Measurements from ENCODE around the gene KIF26A. TPM values are rescaled to one million over a fixed set of nuclear protein-coding genes. Genes with fewer than 3 reads are reported as not detected.

The KIF26A gene
- total RNA-seq (ENCODE audit: insufficient read depth, low replicate concordance), result 11.8 TPM

DNA sequence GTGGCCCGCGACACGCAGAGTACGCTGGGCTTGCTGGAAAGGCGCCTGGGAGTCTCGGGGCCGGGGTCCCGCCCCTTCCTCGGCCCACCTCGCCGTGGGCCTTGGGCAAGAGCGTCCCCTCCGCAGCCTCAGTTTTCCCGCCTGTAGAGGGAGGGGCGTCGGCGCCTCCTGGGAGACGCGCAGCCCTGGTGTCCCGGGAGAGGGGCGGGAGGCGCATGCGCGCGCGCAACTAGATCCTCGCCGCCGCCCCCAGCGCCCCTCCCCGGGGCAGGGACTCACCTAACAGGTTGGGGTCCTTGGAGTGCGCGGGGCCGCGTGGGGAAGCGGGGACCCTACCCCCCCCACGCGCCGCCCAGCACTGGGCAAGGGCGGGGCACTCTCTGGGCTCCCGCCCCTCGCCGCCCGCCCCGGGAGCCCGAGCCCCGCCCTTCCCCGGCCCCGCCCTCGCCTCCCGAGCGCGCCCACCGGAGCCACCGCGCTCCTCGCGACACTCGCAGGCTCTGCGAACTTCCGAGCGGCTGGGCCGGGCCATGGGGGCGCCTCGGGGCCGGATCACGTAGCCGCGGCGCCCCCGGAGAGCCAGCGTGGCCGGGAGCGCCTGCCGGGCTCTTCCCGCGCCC, at the start of gene KIF26A:
Gene KIF26A (plus strand): TSS at position 490 of the 620 bp plus-strand sequence. CDS start 136 bp downstream, outside the sequence.
- peak; percentile 79 for DNase-seq (ENCODE audit: low spot score)

DNA sequence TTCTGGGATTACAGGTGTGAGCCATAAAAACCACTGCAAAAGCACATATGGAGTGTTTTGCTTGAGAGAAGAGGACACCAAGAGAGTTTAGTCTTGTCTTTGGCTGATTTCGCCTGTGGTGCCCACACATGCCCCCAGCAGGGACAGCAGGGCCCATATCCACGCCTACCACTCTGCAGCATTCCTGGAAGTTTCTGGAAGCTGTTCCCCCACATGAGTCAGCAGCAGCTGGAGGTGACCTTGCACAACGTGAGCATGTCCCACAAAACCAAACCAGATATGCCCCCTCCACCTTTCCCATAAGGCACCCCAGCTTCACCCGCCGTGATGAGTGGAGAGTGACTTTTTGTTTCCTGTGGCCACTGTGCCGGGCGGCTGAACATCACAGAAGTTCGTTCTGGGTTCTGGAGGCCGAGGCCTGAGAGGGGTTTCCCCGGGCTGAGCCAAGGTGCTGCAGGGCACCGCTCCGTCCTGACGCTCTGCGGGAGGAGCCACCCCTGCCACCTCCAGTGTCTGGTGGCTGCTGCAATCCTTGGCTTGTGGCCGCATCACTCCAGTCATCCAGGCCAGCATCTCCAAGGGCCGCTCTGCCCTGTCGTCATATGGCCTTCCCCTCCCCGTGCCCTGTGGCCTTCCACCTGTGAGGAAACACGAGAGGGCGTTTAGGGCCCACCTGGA, 48.2 kb upstream of the KIF26A start:
- no peak for DNase-seq (ENCODE audit: low spot score)

DNA sequence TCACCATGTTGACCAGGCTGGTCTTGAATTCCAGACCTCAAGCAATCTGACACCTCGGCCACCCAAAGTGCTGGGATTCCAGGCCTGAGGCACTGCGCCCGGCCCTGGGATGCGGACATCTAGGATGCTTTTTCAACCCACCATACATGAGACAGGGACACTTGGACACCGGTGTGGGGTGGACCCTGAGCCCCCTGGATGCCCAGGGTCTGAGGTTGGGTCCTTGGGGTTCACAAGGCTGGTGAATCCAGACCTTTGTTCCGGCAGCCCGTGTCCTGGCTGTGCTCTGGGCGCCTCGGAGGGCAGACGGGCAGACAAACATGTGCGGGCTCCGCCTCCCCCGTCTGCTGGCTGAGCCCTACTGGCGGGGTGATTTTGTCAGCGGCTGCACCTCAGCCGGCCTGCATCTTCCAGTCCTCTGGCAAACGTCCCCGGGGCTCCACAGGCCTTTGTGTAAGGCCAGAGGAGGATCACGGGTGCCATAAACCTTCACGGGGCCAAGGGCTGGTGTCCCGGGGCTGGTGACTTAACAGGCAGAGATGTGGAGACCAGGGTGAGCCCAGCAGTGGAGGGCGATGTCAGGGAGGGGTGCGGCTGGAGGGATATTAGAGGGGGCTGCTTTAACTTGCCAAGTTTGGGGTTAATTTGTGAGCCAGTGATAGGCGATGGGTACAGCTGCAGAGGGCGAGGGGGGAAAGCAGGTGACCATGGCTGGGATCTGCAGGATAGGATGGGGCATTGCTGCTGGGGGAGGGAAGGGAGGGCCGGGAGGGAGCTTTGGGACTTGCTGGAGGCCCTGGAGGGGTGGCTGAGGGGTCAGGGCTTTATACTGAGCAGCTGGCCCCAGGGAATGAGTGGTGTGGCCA, 47.1 kb upstream of the KIF26A start:
- peak; percentile 57 for DNase-seq (ENCODE audit: low spot score)

DNA sequence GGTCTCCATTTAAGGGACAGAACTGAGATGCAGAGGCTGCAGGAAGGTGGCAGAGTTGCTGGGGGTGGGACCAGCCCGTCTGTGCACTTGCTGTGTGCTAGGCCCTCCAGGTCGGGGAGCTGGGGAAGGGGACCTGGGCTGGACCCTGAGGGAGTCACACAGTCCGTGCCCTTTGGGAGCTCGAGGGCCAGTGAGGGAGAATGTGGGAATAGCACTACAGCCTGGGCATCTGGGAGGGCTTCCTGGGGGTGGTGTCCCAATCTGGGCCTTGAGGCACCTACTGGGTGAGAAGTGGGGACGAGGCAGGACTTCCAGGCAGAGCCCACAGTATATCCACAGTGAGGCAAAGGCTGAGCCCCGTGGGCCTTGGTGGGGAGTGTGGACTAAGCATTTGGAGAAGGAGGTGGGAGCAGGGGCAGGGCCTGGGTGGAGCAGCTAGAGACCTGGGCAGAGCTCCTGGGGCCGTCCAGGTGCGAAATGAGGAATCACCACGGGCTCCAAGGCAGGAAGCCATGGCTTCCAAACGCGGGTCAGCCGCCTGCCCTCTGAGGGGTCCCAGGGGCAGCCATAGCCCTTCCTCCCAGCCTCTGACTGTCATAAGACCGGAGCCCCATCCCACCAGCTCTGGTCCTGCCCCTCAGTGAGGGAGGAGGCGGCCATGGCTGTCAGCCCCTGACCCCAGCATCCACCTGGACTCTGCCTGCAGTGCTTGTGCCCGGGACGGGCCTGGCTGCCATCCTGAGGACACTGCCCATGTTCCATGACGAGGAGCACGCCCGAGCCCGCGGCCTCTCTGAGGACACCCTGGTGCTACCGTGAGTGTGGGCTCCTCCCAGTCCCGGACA, 46.2 kb upstream of the KIF26A start:
- no peak for DNase-seq (ENCODE audit: low spot score)

DNA sequence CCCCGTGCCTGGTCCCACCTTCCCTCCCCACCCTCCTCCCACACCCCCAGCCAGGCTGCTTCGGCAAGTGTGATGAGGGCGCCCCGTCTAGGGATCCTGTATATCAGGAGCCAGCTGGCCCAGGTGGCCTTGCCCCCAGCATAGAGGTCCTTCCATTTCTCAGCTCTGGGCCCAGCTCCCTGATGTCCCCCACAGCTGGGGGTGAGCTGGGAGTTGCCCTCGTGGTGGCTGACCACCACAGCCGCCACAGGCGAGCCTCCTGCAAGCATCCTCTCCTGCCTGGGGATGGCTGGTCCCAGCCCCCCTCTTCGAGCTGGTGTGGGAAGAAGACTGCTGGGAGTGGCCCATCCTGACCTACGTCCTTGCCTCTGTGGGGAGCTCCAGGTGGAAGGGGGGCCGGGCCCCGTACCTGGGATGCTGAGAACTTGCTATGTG, 45.4 kb upstream of the KIF26A start:
- DNase-seq (ENCODE audit: low spot score), result no peak

DNA sequence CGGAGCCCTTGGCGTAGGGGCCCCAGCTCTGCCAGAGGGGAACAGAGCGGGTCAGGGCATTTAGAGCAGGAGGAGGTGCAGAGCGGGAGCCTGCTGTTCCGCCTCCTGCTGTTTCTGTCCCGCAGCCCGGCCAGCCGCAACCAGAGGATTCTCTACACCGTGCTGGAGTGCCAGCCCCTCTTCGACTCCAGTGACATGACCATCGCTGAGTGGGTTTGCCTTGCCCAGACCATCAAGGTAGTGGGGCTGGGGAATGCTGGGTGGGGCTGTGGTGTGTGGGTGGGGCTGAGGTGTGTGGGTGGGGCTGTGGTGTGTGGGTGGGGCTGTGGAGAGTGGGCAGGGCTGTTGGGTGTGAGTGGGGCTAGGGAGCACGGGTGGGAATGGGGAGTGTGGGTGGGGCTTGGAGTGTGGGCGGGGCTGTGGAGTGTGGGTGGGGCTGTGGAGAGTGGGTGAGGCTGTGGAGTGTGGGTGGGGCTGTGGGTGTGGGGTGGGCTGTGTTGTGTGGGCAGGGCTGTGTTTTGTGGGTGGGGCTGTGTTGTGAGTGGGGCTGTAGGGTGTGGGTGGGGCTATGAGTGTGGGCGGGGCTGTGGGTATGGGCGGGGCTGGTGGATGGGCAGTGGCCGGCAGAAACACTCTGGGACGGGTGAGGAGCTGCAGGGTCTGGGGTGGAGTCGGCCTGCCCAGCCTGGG, 44.9 kb upstream of the KIF26A start:
- DNase-seq (ENCODE audit: low spot score), result no peak

DNA sequence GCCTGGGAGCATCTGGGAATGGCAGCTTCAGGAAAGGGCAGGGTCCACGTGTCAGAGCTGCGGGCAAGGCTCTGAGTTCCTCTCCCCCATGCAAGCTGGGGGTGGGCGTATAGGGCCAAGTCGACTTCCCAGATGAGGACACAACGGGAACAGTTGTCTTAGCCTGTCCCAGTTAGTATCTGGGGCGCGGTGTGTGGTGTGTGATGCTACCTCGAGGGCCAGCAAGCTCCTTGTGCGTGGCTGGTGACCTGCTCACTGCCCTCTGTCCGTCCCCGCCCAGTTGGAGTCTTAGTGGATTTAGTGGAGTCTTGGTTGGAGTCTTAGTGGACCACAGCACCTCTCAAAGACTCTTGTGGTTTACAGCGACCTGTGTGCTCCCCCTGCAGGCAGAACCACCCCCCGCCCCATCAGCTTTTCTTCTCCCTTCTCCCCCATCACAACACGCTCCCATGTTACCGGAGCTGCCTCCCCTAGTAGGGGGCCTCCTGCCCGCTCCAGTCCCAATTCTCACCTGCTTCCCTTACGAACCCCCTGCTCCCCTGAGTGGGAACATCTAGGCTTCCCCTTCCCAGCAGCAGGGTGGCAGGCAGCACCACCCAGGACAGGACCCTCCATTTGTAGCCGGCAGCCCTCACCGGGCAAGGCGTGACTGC, 44.2 kb upstream of the KIF26A start:
- DNase-seq (ENCODE audit: low spot score), result no peak

DNA sequence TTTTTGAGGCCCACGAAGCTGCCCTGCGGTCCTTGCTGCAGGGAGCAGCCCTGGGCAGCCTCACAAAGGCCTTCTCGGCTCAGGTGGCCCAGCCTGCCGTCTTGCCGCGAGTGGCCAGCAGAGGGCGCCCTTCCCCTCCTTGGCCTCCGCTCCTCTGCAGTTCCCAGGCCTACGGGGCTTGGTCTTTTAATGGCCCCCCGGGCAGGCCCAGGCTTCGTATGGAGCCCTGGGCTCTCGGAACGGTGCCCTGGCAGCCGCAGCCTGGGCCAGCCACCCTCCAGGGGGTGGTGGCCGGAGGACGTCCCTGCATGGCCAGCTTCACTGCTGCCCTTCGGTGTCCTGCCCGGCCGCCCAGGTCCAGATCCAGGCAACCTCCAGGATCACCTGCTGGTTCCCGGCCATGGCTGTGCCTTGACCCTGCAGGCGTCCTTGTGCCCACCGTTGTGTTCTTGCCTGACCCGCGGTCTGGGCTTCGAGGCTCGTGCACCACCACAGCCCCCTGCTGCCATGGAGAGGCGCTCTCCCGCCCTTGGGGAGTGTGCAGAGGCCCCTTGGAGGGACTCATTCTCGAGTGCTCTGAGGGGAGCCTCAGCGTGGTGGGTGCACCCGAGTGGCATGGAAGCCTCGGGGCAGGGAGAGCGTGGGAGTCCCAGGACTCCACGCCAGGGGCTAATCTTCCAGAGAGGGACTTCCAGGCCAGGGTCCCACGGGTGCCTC, 43.5 kb upstream of the KIF26A start:
- DNase-seq (ENCODE audit: low spot score), result no peak

DNA sequence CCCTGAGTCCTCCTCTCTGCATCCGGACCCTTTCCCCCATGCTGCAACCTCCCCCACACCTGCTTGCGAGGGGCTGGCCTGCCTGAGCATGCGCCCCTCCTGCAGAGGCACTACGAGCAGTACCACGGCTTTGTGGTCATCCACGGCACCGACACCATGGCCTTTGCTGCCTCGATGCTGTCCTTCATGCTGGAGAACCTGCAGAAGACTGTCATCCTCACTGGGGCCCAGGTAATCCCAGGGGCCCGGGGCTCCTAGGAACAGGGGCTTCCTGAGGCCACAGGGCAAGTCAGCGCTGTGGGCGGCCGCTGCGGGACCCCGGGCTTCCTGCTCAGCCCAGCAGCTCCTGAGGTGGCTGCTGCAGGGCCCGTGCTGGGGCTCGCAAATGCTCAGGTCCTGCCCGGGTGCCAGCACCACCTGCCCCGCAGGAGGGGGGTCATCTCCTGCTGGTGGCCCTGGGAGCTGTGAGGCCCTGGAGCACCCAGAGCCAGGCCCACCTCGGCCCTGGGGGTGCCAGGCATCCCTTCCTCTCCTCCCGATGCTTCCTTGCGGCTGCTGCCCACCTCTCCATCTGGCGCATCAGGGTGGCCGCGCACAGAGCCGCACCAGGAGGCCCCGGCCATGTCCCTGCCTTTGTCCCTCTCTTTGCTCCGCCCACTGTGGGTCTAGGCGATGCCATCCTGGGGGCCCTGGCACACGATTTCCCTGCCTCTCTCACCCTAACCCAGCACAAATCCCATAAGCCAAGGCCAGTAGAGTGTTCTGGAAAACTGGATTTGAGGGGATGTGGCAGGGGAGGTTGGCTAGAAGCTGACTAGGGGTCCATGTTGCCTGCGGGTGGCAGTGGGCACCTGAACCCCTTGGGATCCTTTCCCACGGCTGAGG, 42.7 kb upstream of the KIF26A start:
- DNase-seq (ENCODE audit: low spot score), result no peak

DNA sequence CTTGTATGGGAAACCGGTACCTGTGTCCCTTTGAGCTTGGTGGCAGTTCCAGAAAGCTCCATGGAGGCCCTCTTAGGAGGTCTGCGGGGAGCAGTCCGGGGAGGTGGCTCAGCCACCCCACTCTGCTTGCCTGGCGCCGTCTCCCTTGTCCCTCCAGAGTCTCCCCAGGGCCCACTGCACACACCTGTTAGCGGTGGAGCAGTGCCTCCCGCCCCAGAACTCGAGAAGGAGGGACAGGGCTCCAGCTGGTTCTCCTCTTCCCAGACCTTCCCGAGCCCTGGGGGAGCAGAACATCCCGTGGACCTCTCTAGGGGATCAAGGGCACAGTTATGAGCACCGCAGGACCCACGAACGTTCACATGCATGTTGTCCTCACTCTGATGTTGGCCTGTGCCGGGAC, 42.1 kb upstream of the KIF26A start:
- DNase-seq (ENCODE audit: low spot score), result no peak

DNA sequence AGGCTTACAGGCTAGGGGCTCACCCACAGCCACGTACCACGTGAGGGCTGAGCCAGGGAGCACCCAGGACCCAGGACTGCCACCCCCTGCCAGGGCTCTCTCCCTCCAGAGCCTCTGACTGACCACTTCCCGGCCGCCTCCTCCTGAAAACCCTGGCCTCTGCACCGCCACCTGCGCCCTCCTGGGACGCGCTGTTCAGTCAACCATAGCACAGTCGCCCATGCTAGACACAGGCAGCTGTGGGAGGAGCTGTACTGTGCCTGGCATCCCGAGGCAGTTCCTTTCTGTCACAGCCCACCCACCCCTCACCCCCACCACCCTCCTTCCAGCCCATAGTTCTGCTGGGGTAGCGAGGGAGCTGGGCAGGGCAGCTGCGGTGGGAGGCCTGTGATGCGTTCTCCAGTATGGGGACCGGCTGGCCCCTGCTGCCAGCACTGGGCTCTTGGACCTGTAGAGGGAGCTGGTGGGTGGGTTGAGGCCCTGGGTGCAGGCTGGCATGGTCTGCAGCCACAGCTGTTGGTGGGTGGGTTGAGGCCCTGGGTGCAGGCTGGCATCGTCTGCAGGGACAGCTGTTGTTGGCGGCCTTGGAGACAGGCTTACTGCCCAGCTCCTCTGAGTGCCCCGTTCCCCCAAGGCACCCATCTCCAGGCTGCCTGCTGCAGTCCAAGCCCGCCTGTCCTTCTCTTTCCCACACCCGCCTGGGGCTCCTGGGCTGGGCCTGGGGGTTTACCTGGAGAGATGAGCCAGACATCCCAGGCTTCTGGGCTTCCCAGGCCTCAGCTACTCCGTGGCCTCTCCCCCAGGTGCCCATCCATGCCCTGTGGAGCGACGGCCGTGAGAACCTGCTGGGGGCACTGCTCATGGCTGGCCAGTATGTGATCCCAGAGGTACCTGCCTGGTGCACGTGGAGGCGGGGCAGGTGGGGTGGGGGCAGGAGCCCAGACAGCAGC, 41.4 kb upstream of the KIF26A start:
- DNase-seq (ENCODE audit: low spot score), result no peak

DNA sequence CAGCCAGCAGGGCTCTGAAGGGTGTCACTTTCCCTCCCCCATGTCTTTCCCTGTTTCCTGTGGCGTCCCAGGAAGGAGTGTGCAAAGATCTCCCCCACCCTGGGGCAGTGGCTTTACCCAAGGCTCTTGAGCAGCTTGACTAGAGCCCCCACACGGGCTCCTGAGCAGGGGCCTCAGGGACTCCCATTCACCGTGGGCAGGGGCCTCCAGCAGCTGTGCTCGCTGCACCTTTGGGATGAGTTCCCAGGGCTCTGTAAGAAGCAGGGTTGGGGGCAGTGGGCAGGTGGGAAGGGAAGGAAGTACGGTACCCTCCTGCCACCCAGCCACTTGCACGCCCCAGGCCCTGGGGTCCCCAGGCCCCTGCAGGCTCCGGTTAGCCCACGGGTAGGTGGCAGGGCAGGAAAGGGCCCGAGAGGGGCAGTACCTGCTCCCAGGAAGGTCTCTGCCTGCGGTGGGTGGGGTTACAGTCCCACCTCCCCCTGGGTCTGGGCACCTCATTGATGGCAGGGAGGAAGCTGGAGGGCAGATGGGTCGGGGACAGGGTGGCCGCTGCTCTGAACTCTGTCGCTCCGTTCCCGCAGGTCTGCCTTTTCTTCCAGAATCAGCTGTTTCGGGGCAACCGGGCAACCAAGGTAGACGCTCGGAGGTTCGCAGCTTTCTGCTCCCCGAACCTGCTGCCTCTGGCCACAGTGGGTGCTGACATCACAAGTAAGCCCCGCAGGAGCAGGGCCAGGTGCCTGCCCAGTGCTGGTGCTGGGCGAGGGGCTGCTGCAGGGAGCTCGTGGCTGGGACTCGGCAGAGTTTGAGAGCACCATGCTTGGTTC, 39.9 kb upstream of the KIF26A start:
- no peak for DNase-seq (ENCODE audit: low spot score)

DNA sequence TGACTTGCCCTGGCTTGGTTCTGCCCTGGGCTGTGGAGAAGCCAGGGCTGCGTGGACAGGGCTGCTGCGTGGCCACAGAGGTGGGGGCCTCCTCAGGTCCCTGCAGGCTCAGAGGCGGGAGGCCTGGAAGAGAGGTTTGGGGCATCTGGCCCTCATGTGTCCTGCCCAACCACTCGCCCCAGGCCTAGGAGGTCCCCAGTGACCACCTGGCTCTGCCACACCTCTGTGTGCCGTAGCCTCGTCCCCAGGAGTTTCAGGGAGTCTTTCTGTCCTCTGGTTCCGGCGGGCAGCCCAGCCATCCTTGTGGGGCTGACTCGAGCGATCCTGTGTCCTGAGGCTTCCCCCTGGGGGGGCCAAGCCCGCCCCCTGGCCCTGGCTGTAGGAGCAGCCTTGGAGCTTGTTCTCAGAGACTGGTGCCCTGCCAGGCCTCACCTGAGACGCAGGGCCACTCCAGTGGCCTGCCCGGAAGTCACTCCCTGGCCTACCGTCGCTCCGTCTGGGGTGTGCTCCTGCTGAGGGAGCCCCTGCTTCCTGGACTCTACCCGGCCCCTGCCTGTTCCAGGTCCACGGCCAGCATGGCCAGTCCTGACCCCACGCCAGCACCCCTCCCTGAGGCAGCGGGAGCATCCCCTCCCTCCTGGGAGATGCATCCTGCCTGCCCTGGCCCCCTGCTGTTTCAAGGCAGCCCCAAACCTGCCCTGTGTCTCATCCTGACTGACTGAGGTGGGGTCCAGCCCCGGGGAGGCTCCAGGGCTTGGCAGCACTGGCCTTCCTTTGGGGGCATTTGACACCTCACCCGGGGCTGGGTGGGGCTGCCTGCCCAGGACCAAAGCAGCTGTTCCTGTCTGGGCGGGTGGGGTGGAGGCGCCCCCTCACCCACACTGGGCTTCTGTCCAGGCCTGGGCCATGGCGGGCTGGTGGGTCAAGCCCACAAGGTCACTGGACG, 39.0 kb upstream of the KIF26A start:
- no peak for DNase-seq (ENCODE audit: low spot score)

DNA sequence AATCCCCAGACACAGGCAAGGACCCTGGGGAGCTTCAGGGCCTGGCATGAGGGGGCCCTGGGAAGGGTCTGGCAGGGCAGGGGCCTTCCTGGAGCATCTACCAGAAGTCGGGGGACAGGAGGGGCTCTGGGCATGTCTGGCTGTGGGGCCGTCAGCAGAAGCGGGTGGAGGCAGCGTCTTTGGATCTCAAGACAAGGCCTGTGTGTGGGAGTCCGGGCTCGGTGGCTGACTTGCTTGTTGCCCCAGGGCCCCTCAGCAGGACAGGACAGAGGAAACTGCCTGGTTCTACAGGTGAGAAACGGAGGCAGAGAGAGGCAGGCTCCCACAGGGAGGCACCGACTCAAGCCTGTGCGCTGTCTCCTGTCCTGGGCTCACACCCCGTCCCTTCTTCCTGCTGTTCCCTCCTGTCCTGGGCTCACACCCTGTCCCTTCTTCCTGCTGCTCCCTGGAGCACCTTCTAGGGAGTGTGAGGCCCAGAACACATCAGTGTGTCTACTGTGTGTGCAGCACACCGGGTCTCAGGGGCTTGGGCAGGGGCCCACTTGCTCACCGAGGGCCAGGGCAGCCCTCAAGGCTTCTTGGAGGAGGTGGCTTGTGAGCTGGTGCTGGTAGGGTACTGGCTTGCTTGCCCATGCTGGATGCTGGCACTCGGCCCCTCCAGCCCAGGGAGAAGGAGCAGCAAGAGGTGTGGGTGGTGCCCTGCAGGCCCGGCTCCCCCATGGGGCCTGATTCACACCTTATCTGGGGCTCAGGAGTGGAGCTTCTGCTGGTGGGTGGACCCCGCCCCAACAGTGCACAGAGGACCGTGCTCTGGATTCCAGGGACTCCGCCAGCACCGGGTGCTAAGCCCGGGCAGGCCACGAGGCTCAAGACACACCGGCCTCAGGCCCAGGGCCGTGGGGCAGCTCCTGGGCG, 38.0 kb upstream of the KIF26A start:
- no peak for DNase-seq (ENCODE audit: low spot score)

Measured in umbilical cord (tissue), 2 donors.